ENCODE results near the gene RGS12.
A peak's percentile ranks its signal among the peaks of the same experiment; 100 is the strongest.
"Not testable (repeated sequence)": the region's sequence is repeated elsewhere in the genome, so short reads cannot be mapped to it uniquely, and the experiment has no call there.

Gene RGS12

GRCh38 chr4:3291411-3291968 lies 1.3 kb upstream of the RGS12 start:
- DNase-seq: no peak
- in situ Hi-C loops (cut with HindIII; ENCODE audit: low pct_ligation_motif_present, low pct_unique_long_range_greater_than_20kb, low sequenced_read_pairs): no loop called here

DNA sequence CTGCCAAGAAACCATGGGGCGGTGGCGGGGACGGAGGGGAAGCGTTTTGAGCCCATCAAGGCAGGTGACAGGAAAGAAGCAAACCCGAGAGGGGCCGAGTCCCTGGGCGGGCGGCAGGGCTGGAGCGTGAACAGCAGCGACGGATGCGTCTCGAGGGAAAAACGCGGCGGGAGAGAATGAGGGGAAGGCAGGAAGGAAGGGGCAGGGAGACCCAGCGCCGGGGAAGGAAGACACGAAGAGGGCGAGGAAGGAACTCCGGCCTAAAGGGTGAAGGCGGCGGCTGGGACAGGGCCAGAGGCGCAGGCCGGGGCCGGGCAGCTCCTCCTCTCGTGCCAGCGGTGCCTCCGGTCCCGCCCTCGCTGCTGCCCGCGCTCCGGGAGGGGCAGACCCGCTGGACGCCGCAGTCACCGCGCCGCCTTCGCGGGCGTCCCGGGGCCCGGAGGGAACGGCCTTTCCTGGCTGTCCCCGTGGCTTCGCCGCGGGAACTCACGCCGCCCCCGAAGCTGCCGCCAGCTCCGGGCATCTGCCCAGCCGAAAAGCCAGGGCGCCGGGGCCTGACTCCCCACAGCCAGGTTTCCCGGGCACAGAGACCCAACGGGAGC lies 751 bp upstream of the RGS12 start:
- in situ Hi-C loops (cut with HindIII; ENCODE audit: low pct_ligation_motif_present, low pct_unique_long_range_greater_than_20kb, low sequenced_read_pairs): no loop called here
- peak; percentile 52 for DNase-seq

GRCh38 chr4:3293401-3294391 lies 875 bp downstream of the RGS12 start:
- DNase-seq: no peak
- in situ Hi-C loops (cut with HindIII; ENCODE audit: low pct_ligation_motif_present, low pct_unique_long_range_greater_than_20kb, low sequenced_read_pairs): no loop called here

DNA sequence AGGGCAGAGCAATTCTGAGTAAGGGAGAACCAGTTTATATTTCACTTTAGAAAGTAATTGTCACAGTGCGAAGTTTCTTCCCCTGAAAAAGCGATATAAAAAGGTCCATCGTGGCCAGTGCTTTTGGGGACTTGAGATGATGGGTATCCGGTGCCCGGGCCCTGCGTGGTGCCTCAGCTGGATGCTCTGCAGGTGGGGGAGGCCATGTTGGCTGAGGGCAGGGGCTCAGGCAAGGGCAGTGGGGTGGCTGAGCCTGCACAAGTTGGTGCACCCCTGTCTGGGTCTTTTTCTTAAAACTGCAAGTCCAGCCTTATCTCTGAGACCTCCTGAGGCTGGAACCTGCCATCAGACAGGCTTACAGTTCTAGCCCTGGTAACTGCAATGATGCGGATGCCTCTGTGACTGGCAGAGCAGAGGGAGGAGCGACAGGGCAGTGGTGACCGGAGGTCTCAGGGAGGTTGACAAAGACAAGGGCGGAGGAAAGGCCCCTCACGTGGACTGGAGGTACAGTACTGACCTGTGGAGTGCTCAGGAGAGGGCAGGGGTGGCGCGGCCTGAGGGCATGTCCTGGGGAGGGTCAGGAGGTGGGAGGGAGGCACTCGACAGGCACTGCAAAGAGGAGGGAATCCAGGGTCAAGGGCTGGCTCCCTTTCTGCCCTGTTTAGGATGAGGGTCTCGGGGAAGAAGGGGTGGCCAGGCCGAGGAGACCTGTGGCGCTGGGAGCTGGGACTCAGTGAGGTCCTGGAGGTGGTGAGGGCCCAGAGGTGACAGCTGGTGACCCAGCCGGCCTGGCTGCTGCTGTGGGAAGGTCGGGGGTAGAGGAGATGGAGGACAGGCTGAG lies 1.8 kb downstream of the RGS12 start:
- in situ Hi-C loops (cut with HindIII; ENCODE audit: low pct_ligation_motif_present, low pct_unique_long_range_greater_than_20kb, low sequenced_read_pairs): no loop called here
- DNase-seq: no peak

DNA sequence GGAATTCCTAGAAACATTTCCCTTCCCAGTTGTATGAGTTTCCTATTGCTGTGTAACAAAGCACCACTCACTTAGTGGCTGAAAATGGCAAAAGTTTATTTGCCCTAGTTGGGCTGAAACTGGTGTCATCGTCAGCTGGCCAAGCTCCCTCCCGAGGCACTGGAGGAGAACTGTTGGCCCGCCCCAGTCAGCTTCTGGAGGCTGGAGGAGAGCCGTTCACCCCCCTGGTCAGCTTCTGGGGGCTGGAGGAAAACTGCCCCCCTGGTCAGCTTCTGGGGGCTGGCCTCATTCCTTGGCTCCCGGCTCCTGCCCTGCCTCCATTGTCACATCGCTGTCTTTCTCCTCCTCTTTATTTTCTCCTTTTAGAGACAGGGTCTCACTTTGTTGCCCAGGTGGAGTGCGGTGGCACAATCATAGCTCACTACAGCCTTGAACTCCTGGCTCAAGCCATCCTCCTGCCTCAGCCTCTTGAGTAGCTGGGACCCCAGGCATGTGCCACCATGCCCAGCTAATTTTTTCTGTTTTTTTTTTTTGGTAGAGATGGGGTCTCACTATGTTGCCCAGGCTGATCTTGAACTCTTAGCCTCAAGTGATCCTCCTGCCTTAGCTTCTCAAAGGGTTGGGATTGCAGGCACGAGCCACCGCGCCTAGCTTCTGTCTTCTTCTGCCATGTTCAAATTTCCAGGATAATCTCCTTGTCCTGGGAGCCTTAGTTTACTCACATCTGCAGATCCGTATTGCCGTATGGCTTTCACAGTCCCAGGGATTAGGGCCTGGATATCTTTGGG lies 3.2 kb downstream of the RGS12 start:
- no peak for DNase-seq
- in situ Hi-C loops (cut with HindIII; ENCODE audit: low pct_ligation_motif_present, low pct_unique_long_range_greater_than_20kb, low sequenced_read_pairs): no loop called here

DNA sequence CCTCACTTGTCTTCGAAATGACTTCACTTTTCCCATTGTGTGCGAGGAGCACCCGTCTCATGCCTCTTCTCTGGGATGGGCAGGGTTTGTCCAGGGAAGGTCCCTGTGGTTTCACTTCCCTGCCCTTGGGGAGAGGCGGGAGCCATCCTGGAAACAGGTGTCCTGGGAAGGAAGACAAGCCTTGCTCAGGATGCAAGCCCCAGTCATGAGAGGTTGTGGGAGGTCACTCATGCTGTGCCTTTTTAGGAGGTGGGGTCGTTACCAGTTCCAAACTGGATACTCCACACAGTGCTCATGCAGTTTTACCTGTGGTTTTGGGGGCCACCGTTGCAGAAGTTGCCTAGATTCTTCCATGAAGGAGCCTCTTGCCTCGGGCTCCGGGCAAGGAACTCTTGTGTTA lies 3.8 kb downstream of the RGS12 start:
- in situ Hi-C loops (cut with HindIII; ENCODE audit: low pct_ligation_motif_present, low pct_unique_long_range_greater_than_20kb, low sequenced_read_pairs): no loop called here
- no peak for DNase-seq

DNA sequence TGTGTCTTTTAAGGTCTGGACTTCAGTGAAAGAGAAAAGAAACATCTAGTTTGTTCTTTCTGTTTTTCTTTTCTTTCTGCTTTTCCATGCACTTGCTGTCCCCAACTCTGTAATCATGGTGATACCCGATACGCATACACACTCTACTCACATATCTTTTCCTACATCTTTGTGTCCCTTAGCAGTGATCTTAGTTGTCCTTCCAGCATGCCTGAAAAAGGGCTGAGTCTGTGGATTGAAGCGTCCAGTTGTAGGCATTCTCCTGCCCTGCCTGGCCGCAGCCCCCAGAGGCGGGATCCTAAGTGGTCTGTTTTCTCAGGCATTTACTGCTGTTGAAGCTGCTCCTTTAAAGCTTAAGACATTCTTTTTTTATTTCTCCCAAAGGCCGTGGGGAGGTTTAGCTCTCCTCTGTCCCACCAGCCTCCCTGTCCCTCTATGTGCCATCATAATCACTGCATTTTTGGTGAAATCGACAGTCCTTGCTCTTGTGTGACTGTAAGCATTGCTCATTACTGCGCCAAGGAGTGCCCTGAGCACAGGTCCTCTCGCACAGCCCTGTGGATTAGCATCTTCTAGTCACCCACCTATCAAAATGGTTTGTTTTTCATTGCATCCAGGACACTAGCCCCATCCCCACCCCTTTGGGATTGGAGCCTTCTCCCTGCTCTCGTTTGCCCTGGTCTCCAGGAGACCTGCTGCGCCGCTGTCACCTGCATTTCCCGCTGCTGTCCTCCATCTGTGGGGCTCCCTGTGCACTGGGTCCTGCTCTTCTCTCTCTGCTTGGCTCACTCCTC lies 4.4 kb downstream of the RGS12 start:
- in situ Hi-C loops (cut with HindIII; ENCODE audit: low pct_ligation_motif_present, low pct_unique_long_range_greater_than_20kb, low sequenced_read_pairs): no loop called here
- DNase-seq: no peak

- no peak for DNase-seq
- in situ Hi-C loops (cut with HindIII; ENCODE audit: low pct_ligation_motif_present, low pct_unique_long_range_greater_than_20kb, low sequenced_read_pairs): no loop called here
Measured at GRCh38 chr4:3299122-3299975, 6.5 kb downstream of the RGS12 start.

- in situ Hi-C loops (cut with HindIII; ENCODE audit: low pct_ligation_motif_present, low pct_unique_long_range_greater_than_20kb, low sequenced_read_pairs): no loop called here
- DNase-seq: no peak
Measured at GRCh38 chr4:3299976-3300671, 7.3 kb downstream of the RGS12 start.

DNA sequence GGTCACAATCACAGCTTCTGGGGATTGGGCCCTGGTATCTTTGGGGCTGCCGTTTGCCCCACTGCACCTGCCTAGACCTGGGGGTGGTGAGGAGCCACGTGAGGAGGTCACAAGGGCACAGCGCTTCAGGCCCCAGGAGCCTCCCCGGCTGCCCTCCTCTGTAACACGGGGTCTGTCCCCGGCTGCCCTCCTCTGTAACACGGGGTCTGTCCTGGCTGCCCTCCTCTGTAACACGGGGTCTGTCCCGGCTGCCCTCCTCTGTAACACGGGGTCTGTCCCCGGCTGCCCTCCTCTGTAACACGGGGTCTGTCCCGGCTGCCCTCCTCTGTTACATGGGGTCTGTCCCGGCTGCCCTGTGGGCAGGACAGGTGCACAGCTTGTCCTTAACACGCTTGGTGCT lies 8.1 kb downstream of the RGS12 start:
- DNase-seq; in situ Hi-C loops (cut with HindIII; ENCODE audit: low pct_ligation_motif_present, low pct_unique_long_range_greater_than_20kb, low sequenced_read_pairs): not testable (repeated sequence)

- DNase-seq: no peak
- in situ Hi-C loops (cut with HindIII; ENCODE audit: low pct_ligation_motif_present, low pct_unique_long_range_greater_than_20kb, low sequenced_read_pairs): no loop called here
Measured at GRCh38 chr4:3301450-3302172, 8.8 kb downstream of the RGS12 start.

- DNase-seq: no peak
- in situ Hi-C loops (cut with HindIII; ENCODE audit: low pct_ligation_motif_present, low pct_unique_long_range_greater_than_20kb, low sequenced_read_pairs): no loop called here
Measured at GRCh38 chr4:3302173-3302785, 9.5 kb downstream of the RGS12 start.

DNA sequence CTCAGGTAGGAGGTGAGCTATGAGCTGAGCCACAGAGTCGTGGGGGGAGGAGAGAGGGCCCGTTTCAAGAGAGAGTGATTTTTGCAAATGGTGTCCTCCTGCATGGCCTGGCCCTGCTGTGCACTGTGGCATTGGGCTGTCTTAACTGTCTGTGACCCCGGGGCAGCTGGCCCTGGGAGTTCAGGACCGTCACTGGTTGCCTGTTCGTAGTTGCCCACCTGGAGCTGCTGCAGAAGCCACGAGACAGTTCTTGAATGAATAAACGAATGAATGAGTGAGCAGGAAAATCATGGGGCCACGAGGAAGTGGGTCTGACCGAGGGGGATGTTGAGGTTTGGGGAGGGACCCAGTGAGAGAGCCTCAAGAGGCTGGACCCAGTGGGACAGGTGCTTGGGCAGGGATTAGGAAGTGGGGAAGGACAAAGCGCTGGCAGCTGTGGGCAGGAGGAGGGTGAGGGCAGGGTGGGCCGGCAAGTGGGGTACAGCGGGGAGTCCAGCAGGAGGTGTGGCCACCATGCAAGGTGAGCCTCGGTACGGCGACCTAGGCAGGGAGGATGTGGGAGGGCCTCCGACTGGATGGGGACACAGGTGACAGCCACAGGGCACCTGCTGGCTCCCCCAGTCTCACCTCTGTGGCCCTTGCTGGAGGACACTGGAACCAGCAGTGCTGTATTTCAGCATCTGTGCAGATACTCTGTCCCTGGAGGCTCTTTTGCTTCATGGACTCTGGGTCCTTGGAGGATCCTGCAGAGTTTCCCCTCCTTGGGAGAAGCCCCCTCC lies 10.2 kb downstream of the RGS12 start:
- in situ Hi-C loops (cut with HindIII; ENCODE audit: low pct_ligation_motif_present, low pct_unique_long_range_greater_than_20kb, low sequenced_read_pairs): no loop called here
- no peak for DNase-seq

DNA sequence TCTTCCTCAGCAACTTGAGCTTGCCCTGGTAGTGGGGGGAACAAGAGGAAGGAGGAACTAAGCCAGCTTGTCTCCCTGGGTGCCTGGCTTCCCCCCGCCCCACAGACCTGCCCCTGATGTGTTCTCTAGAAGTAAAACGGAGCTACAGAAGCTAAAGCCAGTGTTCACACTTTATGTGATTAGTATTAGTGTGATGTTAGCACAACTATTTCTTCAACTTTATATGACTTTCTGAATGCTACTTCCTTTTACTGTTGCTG lies 10.7 kb downstream of the RGS12 start:
- DNase-seq: no peak
- in situ Hi-C loops (cut with HindIII; ENCODE audit: low pct_ligation_motif_present, low pct_unique_long_range_greater_than_20kb, low sequenced_read_pairs): no loop called here
